Measurements from ENCODE around the gene GMDS. TPM values are rescaled to one million over a fixed set of nuclear protein-coding genes. Genes with fewer than 3 reads are reported as not detected.

Gene GMDS
- total RNA-seq, 1 donor, result 23.2 TPM

DNA sequence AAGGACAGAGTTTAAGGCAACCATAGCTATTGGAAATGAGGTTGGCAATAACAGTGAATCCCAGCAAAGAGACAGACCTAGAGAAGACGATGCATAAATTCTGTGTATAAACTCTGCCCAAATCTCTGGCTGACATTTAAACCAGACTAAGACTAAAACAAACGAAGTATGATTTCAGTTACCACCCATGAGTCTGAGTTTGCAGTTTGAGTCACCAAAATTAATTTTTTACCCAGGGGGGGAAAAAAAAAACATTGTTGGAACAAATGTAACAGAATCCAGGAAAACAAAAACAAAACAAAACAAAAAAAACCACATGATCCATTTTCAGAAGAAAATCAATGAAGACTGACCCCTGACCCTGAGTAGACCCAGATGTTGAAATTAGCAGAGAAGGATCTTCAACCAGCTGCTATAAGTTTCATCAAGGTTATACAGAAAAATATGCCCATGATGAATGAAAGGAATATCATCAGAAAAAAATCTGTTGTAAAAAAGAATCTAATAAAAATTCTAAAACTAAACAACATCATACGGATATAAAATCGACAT, 190.8 kb downstream of the GMDS start:
- Histone ChIP-seq H3K79me2 (ENCODE audit: insufficient read depth, low read length) (no peaks in the 10 kb centered on the region), H3K36me3 (ENCODE audit: insufficient read depth, low read length) (no peaks in the 10 kb centered on the region), H4K20me1 (ENCODE audit: insufficient read depth, low read length) (no peaks in the 10 kb centered on the region), H3K27me3 (ENCODE audit: insufficient read depth, low read length) (no peaks in the 10 kb centered on the region), H3K9me3 (ENCODE audit: low read depth, low read length) (no peaks in the 10 kb centered on the region), H3K4me2 (ENCODE audit: insufficient read depth, low read length) (no peak overlapping the region), H3K27ac (ENCODE audit: low read depth, low read length) (no peak overlapping the region), H3K4me1 (ENCODE audit: insufficient read depth, low read length) (no peaks in the 10 kb centered on the region), H3K4me3 (ENCODE audit: insufficient read depth, low read length) (no peak overlapping the region), H2AFZ (ENCODE audit: low read length) (no peak overlapping the region)
- DNase-seq (ENCODE audit: insufficient read length, low spot score, missing footprints), result no peak
- TF ChIP-seq, protein P1, sequence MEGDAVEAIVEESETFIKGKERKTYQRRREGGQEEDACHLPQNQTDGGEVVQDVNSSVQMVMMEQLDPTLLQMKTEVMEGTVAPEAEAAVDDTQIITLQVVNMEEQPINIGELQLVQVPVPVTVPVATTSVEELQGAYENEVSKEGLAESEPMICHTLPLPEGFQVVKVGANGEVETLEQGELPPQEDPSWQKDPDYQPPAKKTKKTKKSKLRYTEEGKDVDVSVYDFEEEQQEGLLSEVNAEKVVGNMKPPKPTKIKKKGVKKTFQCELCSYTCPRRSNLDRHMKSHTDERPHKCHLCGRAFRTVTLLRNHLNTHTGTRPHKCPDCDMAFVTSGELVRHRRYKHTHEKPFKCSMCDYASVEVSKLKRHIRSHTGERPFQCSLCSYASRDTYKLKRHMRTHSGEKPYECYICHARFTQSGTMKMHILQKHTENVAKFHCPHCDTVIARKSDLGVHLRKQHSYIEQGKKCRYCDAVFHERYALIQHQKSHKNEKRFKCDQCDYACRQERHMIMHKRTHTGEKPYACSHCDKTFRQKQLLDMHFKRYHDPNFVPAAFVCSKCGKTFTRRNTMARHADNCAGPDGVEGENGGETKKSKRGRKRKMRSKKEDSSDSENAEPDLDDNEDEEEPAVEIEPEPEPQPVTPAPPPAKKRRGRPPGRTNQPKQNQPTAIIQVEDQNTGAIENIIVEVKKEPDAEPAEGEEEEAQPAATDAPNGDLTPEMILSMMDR (IDR thresholded peaks at IDR 0.05; ENCODE audit: extremely low read depth, low read depth, low read length), result no peak

DNA sequence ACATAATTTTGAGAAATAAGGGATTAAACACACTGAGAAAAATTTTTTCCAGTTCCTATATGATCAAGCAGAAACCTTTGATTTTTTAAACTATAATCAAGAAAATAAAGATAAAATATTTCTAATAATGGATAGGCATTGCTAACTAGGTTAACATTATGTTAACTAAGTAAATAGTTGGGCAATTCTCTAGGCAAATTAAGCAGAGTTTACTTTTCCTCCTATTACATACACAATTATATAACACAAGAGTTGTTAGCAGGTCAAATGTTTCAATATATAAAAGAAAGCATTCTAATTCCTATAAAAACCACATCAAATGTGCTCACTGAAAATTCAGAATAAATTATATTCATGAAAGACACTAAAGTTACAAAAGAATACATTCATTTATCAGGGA, 191.7 kb downstream of the GMDS start:
- no peak overlapping the region for H3K4me3 ChIP-seq (ENCODE audit: insufficient read depth, low read length)
- no peaks in the 10 kb centered on the region for H3K79me2 ChIP-seq (ENCODE audit: insufficient read depth, low read length)
- no peaks in the 10 kb centered on the region for H3K27me3 ChIP-seq (ENCODE audit: insufficient read depth, low read length)
- H3K36me3 ChIP-seq (ENCODE audit: insufficient read depth, low read length), result no peaks in the 10 kb centered on the region
- no peaks in the 10 kb centered on the region for H3K9me3 ChIP-seq (ENCODE audit: low read depth, low read length)
- TF ChIP-seq, protein P1 (IDR thresholded peaks at IDR 0.05; ENCODE audit: extremely low read depth, low read depth, low read length), result no peak
- DNase-seq (ENCODE audit: insufficient read length, low spot score, missing footprints), result no peak
- no peak overlapping the region for H3K4me2 ChIP-seq (ENCODE audit: insufficient read depth, low read length)
- H2AFZ ChIP-seq (ENCODE audit: low read length), result no peak overlapping the region
- H4K20me1 ChIP-seq (ENCODE audit: insufficient read depth, low read length), result no peaks in the 10 kb centered on the region
- H3K27ac ChIP-seq (ENCODE audit: low read depth, low read length), result no peak overlapping the region
- no peaks in the 10 kb centered on the region for H3K4me1 ChIP-seq (ENCODE audit: insufficient read depth, low read length)

DNA sequence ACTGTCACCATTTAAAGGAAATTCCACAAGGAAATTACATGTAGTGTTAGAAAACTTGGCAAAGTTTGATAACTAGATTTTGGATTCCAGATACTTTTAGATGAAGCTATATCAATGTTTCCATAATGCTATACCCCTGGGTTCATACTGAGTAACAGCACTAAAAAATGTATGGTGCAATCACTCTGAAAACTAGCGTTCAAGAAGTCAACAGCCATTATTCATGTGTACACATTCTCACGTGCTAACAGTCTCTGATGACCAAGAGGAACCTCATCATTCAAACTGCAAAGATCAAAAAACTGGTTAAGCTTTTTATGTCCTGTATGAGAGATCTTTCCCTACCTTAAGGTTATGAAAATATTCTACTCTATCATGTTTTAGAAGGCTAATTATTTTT, 197.6 kb downstream of the GMDS start:
- H3K4me3 ChIP-seq (ENCODE audit: insufficient read depth, low read length), result no peak overlapping the region
- H3K27ac ChIP-seq (ENCODE audit: low read depth, low read length), result no peak overlapping the region
- no peak overlapping the region for H2AFZ ChIP-seq (ENCODE audit: low read length)
- no peaks in the 10 kb centered on the region for H3K4me1 ChIP-seq (ENCODE audit: insufficient read depth, low read length)
- no peaks in the 10 kb centered on the region for H4K20me1 ChIP-seq (ENCODE audit: insufficient read depth, low read length)
- TF ChIP-seq, protein P1 (IDR thresholded peaks at IDR 0.05; ENCODE audit: extremely low read depth, low read depth, low read length), result no peak
- H3K27me3 ChIP-seq (ENCODE audit: insufficient read depth, low read length), result no peaks in the 10 kb centered on the region
- H3K9me3 ChIP-seq (ENCODE audit: low read depth, low read length), result no peaks in the 10 kb centered on the region
- H3K4me2 ChIP-seq (ENCODE audit: insufficient read depth, low read length), result no peak overlapping the region
- no peaks in the 10 kb centered on the region for H3K36me3 ChIP-seq (ENCODE audit: insufficient read depth, low read length)
- no peak for DNase-seq (ENCODE audit: insufficient read length, low spot score, missing footprints)
- no peaks in the 10 kb centered on the region for H3K79me2 ChIP-seq (ENCODE audit: insufficient read depth, low read length)

DNA sequence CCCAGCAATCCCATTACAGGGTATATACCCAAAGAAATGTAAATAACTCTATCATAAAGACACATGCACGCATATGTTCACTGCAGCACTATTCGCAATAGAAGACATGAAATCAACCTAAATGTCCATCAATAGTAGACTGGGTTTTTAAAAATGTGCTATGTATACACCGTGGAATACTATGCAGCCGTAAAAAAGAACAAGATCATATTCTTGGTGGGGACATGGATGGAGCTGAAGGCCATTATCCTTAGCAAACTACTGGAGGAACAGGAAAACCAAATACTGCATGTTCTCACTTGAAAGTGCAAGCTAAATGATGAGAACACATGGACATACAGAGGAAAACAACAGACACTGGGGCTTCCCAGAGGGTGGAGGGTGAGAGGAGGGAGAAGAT, 201.2 kb downstream of the GMDS start:
- no peak for DNase-seq (ENCODE audit: insufficient read length, low spot score, missing footprints)
- H4K20me1 ChIP-seq (ENCODE audit: insufficient read depth, low read length), result no peaks in the 10 kb centered on the region
- H3K4me3 ChIP-seq (ENCODE audit: insufficient read depth, low read length), result no peak overlapping the region
- no peak overlapping the region for H2AFZ ChIP-seq (ENCODE audit: low read length)
- no peaks in the 10 kb centered on the region for H3K27me3 ChIP-seq (ENCODE audit: insufficient read depth, low read length)
- H3K27ac ChIP-seq (ENCODE audit: low read depth, low read length), result no peak overlapping the region
- H3K4me2 ChIP-seq (ENCODE audit: insufficient read depth, low read length), result no peak overlapping the region
- H3K9me3 ChIP-seq (ENCODE audit: low read depth, low read length), result no peaks in the 10 kb centered on the region
- no peaks in the 10 kb centered on the region for H3K79me2 ChIP-seq (ENCODE audit: insufficient read depth, low read length)
- no peaks in the 10 kb centered on the region for H3K36me3 ChIP-seq (ENCODE audit: insufficient read depth, low read length)
- TF ChIP-seq, protein P1 (IDR thresholded peaks at IDR 0.05; ENCODE audit: extremely low read depth, low read depth, low read length), result no peak
- no peaks in the 10 kb centered on the region for H3K4me1 ChIP-seq (ENCODE audit: insufficient read depth, low read length)
